CD4-positive, alpha-beta T cell (primary cell): ENCODE data around the gene WDR73. TPM values are rescaled to one million over a fixed set of nuclear protein-coding genes. Genes with fewer than 3 reads are reported as not detected.
"Not testable (repeated sequence)": the region's sequence is repeated elsewhere in the genome, so short reads cannot be mapped to it uniquely, and the experiment has no call there.

Experiments
- ATAC-seq: fragments of 200-7000 bp; cut with Tn5 transposase; one replicate; pipeline ENCODE4 v1.10.0; 2022; ENCODE audit warnings: mild to moderate bottlenecking; ENCODE audit not compliant: poor library complexity
- CTCF ChIA-PET: fragments of 350-600 bp; sonication (Branson Sonifier 250); formaldehyde crosslinking; loops from one replicate; lab custom pipeline; 2021; ENCODE audit warnings: antibody characterized with exemption, inconsistent platforms; lab: Charles Lee
- POLR2A ChIA-PET: fragments of 350-600 bp; sonication (Branson Sonifier 250); formaldehyde crosslinking; loops from one replicate; lab custom pipeline; 2021; ENCODE audit warnings: antibody characterized with exemption, inconsistent platforms; lab: Charles Lee
- DNase-seq, 14 experiments: peaks; one replicate each; pipeline ENCODE4 v3.0.0-alpha.2; 2013 to 2020; ENCODE audit warnings: mixed read lengths in 2 of 14
- H3K27ac ChIP-seq, 2 donors: one replicate each; pipeline versions ENCODE4 v1.5.1 to v1.7.0; 2013; ENCODE audit warnings: low read length in 2 of 2, low read depth in 1 of 2, mild to moderate bottlenecking in 1 of 2
- H3K27me3 ChIP-seq, 2 experiments: 1 replicate in 1 of 2; 2 replicates in 1 of 2; pipeline versions ENCODE4 v1.6.1 to v1.7.0; 2013; ENCODE audit warnings: low read length in 2 of 2, control low read depth in 1 of 2, mild to moderate bottlenecking in 1 of 2, moderate library complexity in 1 of 2; ENCODE audit not compliant: insufficient read depth in 2 of 2, control insufficient read depth in 1 of 2
- H3K36me3 ChIP-seq: one replicate; pipeline ENCODE4 v1.6.1; 2013; ENCODE audit warnings: low read length, control low read depth; ENCODE audit not compliant: insufficient read depth
- H3K4me1 ChIP-seq: one replicate; pipeline ENCODE4 v1.6.1; 2013; ENCODE audit warnings: low read length, control low read depth; ENCODE audit not compliant: insufficient read depth
- H3K4me3 ChIP-seq: one replicate; pipeline ENCODE4 v1.5.1; 2013; ENCODE audit warnings: mild to moderate bottlenecking, low read length, moderate library complexity
- H3K9me3 ChIP-seq, 2 experiments: 1 replicate in 1 of 2; 2 replicates in 1 of 2; pipeline versions ENCODE4 v1.6.1 to v1.7.0; 2013; ENCODE audit warnings: low read length in 2 of 2, mild to moderate bottlenecking in 2 of 2, control low read depth in 1 of 2, moderate library complexity in 1 of 2; ENCODE audit not compliant: control insufficient read depth in 1 of 2, insufficient read depth in 1 of 2
- H3K27ac Mint-ChIP-seq: one replicate; pipeline ENCODE4 v1.8.0; 2020; ENCODE audit warnings: mixed read lengths
- H3K27me3 Mint-ChIP-seq: one replicate; pipeline ENCODE4 v1.8.0; 2021; ENCODE audit warnings: mixed read lengths
- H3K36me3 Mint-ChIP-seq: one replicate; pipeline ENCODE4 v1.8.0; 2021; ENCODE audit warnings: low read depth, mixed read lengths
- H3K4me1 Mint-ChIP-seq: one replicate; pipeline ENCODE4 v1.8.0; 2021; ENCODE audit warnings: low read depth, mixed read lengths
- H3K4me3 Mint-ChIP-seq: one replicate; pipeline ENCODE4 v1.8.0; 2020; ENCODE audit warnings: mild to moderate bottlenecking, mixed read lengths
- H3K9me3 Mint-ChIP-seq: one replicate; pipeline ENCODE4 v1.8.0; 2020; ENCODE audit warnings: mixed read lengths
- intact Hi-C, 2 experiments: fragments of 100-400 bp; cut with DNase I in 1 of 2; cut with micrococcal nuclease in 1 of 2; formaldehyde crosslinking; loops; one replicate each; pipeline versions ENCODE4 v1.15.1 to v1.9.0; 2023 to 2025; cut with DNase I, micrococcal nuclease
- total RNA-seq, 174 experiments: library from RNA in 2 of 174; stranded (reverse) in 2 of 174; gene quantifications; one replicate each; pipeline ENCODE4 v1.2.3 and lab custom pipeline; 2021 to 2026
- TF ChIP-seq, protein P1 (sequence below): fragments of 200-600 bp; IDR thresholded peaks from one replicate; pipeline ENCODE4 v1.8.0; 2022; ENCODE audit warnings: antibody characterized with exemption, mild to moderate bottlenecking

WDR73 gene
- total RNA-seq, 2 experiments from 2014 or later = 17.8 to 23.7 TPM

- ChIA-PET CTCF (no interaction called here), POLR2A (no interaction called here)
- Mint-ChIP-seq H3K27me3 (no peaks in the 10 kb centered on the region), H3K36me3 (peaks cover 54% of the 10 kb centered on the region), H3K27ac (no peak overlapping the region), H3K9me3 (no peaks in the 10 kb centered on the region), H3K4me1 (peaks cover 17% of the 10 kb centered on the region), H3K4me3 (no peak overlapping the region)
- H3K9me3 ChIP-seq = no peaks in the 10 kb centered on the region
- H3K36me3 ChIP-seq = peaks cover 36% of the 10 kb centered on the region
- ATAC-seq (no peak), DNase-seq (no peak)
- intact Hi-C loops = loop anchor here in 1 of 2 experiments (10.0 kb wide), 1 partner anchor 54 kb away; the partner anchor contains the start of gene ZNF592
- H3K4me1 ChIP-seq = no peaks in the 10 kb centered on the region
- TF ChIP-seq, protein P1, sequence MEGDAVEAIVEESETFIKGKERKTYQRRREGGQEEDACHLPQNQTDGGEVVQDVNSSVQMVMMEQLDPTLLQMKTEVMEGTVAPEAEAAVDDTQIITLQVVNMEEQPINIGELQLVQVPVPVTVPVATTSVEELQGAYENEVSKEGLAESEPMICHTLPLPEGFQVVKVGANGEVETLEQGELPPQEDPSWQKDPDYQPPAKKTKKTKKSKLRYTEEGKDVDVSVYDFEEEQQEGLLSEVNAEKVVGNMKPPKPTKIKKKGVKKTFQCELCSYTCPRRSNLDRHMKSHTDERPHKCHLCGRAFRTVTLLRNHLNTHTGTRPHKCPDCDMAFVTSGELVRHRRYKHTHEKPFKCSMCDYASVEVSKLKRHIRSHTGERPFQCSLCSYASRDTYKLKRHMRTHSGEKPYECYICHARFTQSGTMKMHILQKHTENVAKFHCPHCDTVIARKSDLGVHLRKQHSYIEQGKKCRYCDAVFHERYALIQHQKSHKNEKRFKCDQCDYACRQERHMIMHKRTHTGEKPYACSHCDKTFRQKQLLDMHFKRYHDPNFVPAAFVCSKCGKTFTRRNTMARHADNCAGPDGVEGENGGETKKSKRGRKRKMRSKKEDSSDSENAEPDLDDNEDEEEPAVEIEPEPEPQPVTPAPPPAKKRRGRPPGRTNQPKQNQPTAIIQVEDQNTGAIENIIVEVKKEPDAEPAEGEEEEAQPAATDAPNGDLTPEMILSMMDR = no peak
- no peak overlapping the region for H3K4me3 ChIP-seq
- H3K27me3 ChIP-seq = no peaks in the 10 kb centered on the region
- no peak overlapping the region for H3K27ac ChIP-seq
Observed at GRCh38 chr15:84690342-84690741, 36.3 kb upstream of the WDR73 start.

- H3K27me3 Mint-ChIP-seq = no peaks in the 10 kb centered on the region
- H3K36me3 Mint-ChIP-seq = peaks cover 59% of the 10 kb centered on the region
- H3K4me3 Mint-ChIP-seq = no peak overlapping the region
- no peak for DNase-seq
- H3K36me3 ChIP-seq = peaks cover 36% of the 10 kb centered on the region
- no peaks in the 10 kb centered on the region for H3K4me1 ChIP-seq
- no peak overlapping the region for H3K27ac ChIP-seq
- intact Hi-C loops = loop anchor here in 1 of 2 experiments (10.0 kb wide), 1 partner anchor 55 kb away; the partner anchor contains the start of gene ZNF592
- ChIA-PET CTCF (no interaction called here), POLR2A (no interaction called here)
- no peaks in the 10 kb centered on the region for H3K9me3 ChIP-seq
- TF ChIP-seq, protein P1 = no peak
- H3K27me3 ChIP-seq = no peaks in the 10 kb centered on the region
- no peak for ATAC-seq
- H3K4me3 ChIP-seq = no peak overlapping the region
- H3K4me1 Mint-ChIP-seq = peaks cover 17% of the 10 kb centered on the region
- no peaks in the 10 kb centered on the region for H3K9me3 Mint-ChIP-seq
- no peak overlapping the region for H3K27ac Mint-ChIP-seq
Observed at GRCh38 chr15:84689858-84690257, 35.8 kb upstream of the WDR73 start.

DNA sequence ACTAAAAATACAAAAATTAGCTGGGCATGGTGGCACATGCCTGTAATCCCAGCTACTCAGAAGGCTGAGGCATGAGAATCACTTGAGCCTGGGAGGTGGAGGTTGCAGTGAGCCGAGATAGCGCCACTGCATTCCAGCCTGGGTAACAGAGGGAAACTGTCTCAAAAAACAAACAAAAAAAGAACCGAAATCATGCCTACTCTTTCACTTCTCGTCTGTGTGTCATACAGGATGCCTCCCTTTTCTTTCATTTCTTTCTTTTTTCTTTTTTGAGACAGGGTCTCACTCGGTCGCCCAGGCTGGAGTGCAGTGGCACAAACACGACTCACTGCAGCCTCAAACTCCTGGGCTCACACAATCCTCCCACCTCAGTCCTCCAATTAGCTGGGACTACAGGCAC lies 32.4 kb upstream of the WDR73 start:
- H3K4me1 ChIP-seq, DNase-seq, H3K4me3 ChIP-seq, intact Hi-C loops, H3K4me3 Mint-ChIP-seq, H3K9me3 Mint-ChIP-seq, H3K27ac ChIP-seq, H3K27ac Mint-ChIP-seq, ATAC-seq, H3K27me3 Mint-ChIP-seq, CTCF ChIA-PET, H3K9me3 ChIP-seq, H3K27me3 ChIP-seq: not testable (repeated sequence)
- Mint-ChIP-seq H3K36me3 (peaks cover 74% of the 10 kb centered on the region), H3K4me1 (peaks cover 25% of the 10 kb centered on the region)
- H3K36me3 ChIP-seq = peaks cover 42% of the 10 kb centered on the region
- POLR2A ChIA-PET = interaction anchor here (0.9 to 1.5 kb wide), 3 partner anchors 29 to 70 kb away, joined by 3 read pairs; partner anchors contain the start of gene SEC11A

- ATAC-seq (no peak), DNase-seq (peak in 4 of 14 experiments; percentile 5 to 48 (median 14))
- TF ChIP-seq, protein P1 = no peak
- H3K36me3 ChIP-seq = peaks cover 37% of the 10 kb centered on the region
- H3K4me1 ChIP-seq = peaks cover 4% of the 10 kb centered on the region
- peaks cover 74% of the 10 kb centered on the region for H3K36me3 Mint-ChIP-seq
- no peak overlapping the region for H3K4me3 ChIP-seq
- no peak overlapping the region for H3K27ac ChIP-seq
- H3K27me3 ChIP-seq = no peaks in the 10 kb centered on the region
- intact Hi-C loops = no loop called here
- ChIA-PET POLR2A (interaction anchor here (0.6 to 1.5 kb wide), 3 partner anchors 31 to 39 kb away, joined by 3 read pairs; partner anchors contain the start of gene SEC11A), CTCF (no interaction called here)
- no peaks in the 10 kb centered on the region for H3K27me3 Mint-ChIP-seq
- H3K27ac Mint-ChIP-seq = peak overlapping the region; percentile 14
- H3K4me3 Mint-ChIP-seq = no peak overlapping the region
- peaks cover 22% of the 10 kb centered on the region for H3K4me1 Mint-ChIP-seq
- H3K9me3 Mint-ChIP-seq = no peaks in the 10 kb centered on the region
- no peaks in the 10 kb centered on the region for H3K9me3 ChIP-seq
Observed at GRCh38 chr15:84685304-84685703, 31.2 kb upstream of the WDR73 start.
